H1 (cell line): Measurements from ENCODE around the gene TMEM151B. TPM values are rescaled to one million over a fixed set of nuclear protein-coding genes. Genes with fewer than 3 reads are reported as not detected.
A peak's percentile ranks its signal among the peaks of the same experiment; 100 is the strongest.

Experiments
- CEBPB ChIP-seq: IDR thresholded peaks from 2 replicates; pipeline ENCODE4 v1.6.1; 2012; ENCODE audit warnings: low read depth, low read length
- RAD21 ChIP-seq, 2 experiments: IDR thresholded peaks in 1 of 2; conservative IDR thresholded peaks in 1 of 2; 2 replicates each; pipeline ENCODE4 v1.6.1; 2011; ENCODE audit warnings: low read depth in 2 of 2, low read length in 2 of 2, improper control_type of control experiment in 1 of 2, inconsistent platforms in 1 of 2, mild to moderate bottlenecking in 1 of 2, moderate library complexity in 1 of 2
- TBP ChIP-seq: IDR thresholded peaks from 2 replicates; pipeline ENCODE4 v1.6.1; 2011; ENCODE audit warnings: low read depth, low read length, improper control_type of control experiment
- polyA plus RNA-seq, 7 experiments: library from polyadenylated mRNA; depleted of rRNA in 3 of 7; stranded (reverse) in 5 of 7; unstranded in 2 of 7; fragments of >200 nt in 5 of 7; fragments of 200-250 nt in 2 of 7; gene quantifications; 1 replicate in 5 of 7; 2 replicates in 1 of 7; 4 replicates in 1 of 7; pipeline versions ENCODE4 v1.2.1 to v1.2.3, GENCODE V29; 2011 to 2013; ENCODE audit warnings: missing spikeins in 2 of 7, mixed read lengths in 2 of 7
- total RNA-seq: library from RNA; stranded (reverse); fragmentation: NEBNext Ultra II Directional; extraction: Animal tissue kit (Norgen Biotek cat#: 25700); gene quantifications from 2 replicates; pipeline ENCODE4 v1.2.1, GENCODE V29; 2021
- TF ChIP-seq, protein P1 (sequence below), 3 experiments: IDR thresholded peaks; 1 replicate in 2 of 3; 2 replicates in 1 of 3; pipeline versions ENCODE4 v1.5.1 to v1.6.1; 2011; ENCODE audit warnings: low read length in 3 of 3, mild to moderate bottlenecking in 3 of 3, inconsistent platforms in 2 of 3, low read depth in 1 of 3, moderate library complexity in 1 of 3; ENCODE audit not compliant: insufficient read depth in 1 of 3; ENCODE audit errors: control extremely low read depth in 1 of 3

TMEM151B gene
- total and polyA plus RNA-seq, 2 of the 8 experiments (the other 6 are each of a cell fraction or from before 2014, with no cell fraction given) = 8.0 to 15.5 TPM

GRCh38 chr6:44234101-44235025 is 35.9 kb upstream of the TMEM151B start (continued):
- TF ChIP-seq, protein P1, sequence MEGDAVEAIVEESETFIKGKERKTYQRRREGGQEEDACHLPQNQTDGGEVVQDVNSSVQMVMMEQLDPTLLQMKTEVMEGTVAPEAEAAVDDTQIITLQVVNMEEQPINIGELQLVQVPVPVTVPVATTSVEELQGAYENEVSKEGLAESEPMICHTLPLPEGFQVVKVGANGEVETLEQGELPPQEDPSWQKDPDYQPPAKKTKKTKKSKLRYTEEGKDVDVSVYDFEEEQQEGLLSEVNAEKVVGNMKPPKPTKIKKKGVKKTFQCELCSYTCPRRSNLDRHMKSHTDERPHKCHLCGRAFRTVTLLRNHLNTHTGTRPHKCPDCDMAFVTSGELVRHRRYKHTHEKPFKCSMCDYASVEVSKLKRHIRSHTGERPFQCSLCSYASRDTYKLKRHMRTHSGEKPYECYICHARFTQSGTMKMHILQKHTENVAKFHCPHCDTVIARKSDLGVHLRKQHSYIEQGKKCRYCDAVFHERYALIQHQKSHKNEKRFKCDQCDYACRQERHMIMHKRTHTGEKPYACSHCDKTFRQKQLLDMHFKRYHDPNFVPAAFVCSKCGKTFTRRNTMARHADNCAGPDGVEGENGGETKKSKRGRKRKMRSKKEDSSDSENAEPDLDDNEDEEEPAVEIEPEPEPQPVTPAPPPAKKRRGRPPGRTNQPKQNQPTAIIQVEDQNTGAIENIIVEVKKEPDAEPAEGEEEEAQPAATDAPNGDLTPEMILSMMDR (IDR thresholded peaks at IDR 0.05; ENCODE audit: control extremely low read depth in 1 of 3, insufficient read depth in 1 of 3, low read depth in 1 of 3, low read length in 3 of 3) = peak in 2 of 3 experiments; percentile 74 to 76; a peak in 3 of 4 replicates
- TF ChIP-seq RAD21 (IDR thresholded peaks at IDR 0.05 in 1 of 2, conservative IDR thresholded peaks at IDR 0.05 in 1 of 2; ENCODE audit: low read depth in 2 of 2, low read length in 2 of 2) (peak; percentile 62 to 76), TBP (peak; percentile 48; the same call in 1 of the 2 replicates), CEBPB (no peak)
- TF ChIP-seq, all 59 proteins: peak for 9
